HG03354 (cell line): ENCODE data around the gene COTL1.

Experiments
- ATAC-seq: cut with Tn5 transposase; IDR thresholded peaks from one replicate; pipeline ENCODE4 v1.9.1; 2021; ENCODE audit warnings: mild to moderate bottlenecking; ENCODE audit not compliant: unreplicated experiment, poor library complexity, severe bottlenecking

The COTL1 gene

GRCh38 chr16:84579936-84580335 is 37.9 kb downstream of the COTL1 start:
- ATAC-seq: no peak

- ATAC-seq: no peak
Measured at GRCh38 chr16:84578538-84579126, 39.2 kb downstream of the COTL1 start.

- ATAC-seq: no peak
Measured at GRCh38 chr16:84577034-84577803, 40.7 kb downstream of the COTL1 start.

- no peak for ATAC-seq
Measured at GRCh38 chr16:84575914-84576313, 42.0 kb downstream of the COTL1 start.

- no peak for ATAC-seq
Measured at GRCh38 chr16:84574191-84574590, 43.7 kb downstream of the COTL1 start.

- ATAC-seq: no peak
Measured at GRCh38 chr16:84572096-84572495, 45.8 kb downstream of the COTL1 start.

- ATAC-seq: no peak
Measured at GRCh38 chr16:84571506-84571905, 46.4 kb downstream of the COTL1 start.

GRCh38 chr16:84570739-84571403 is 47.0 kb downstream of the COTL1 start:
- no peak for ATAC-seq

GRCh38 chr16:84569382-84569987 is 48.4 kb downstream of the COTL1 start:
- ATAC-seq: no peak

- no peak for ATAC-seq
Measured at GRCh38 chr16:84568066-84568465, 49.8 kb downstream of the COTL1 start.

- ATAC-seq: no peak
Measured at GRCh38 chr16:84567286-84567962, 50.5 kb downstream of the COTL1 start.

GRCh38 chr16:84566545-84567257 is 51.2 kb downstream of the COTL1 start:
- ATAC-seq: no peak

- no peak for ATAC-seq
Measured at GRCh38 chr16:84565669-84566495, 52.0 kb downstream of the COTL1 start.

- ATAC-seq: no peak
Measured at GRCh38 chr16:84563786-84564420, 54.0 kb downstream of the COTL1 start.

GRCh38 chr16:84563064-84563715 is 54.7 kb downstream of the COTL1 start:
- ATAC-seq: no peak

- ATAC-seq: no peak
Measured at GRCh38 chr16:84562174-84562815, 55.6 kb downstream of the COTL1 start.

GRCh38 chr16:84561291-84561690 is 56.6 kb downstream of the COTL1 start:
- ATAC-seq: no peak
